Loucy (cell line): ENCODE data around the gene CCDC61.

Experiments
- CTCF ChIP-seq: fragments of 200-600 bp; sonication (generic); conservative IDR thresholded peaks from 2 replicates; pipeline ENCODE4 v1.5.1; 2014; ENCODE audit warnings: mild to moderate bottlenecking, antibody characterized with exemption, low read length
- EZH2phosphoT487 ChIP-seq: fragments of 200-600 bp; IDR thresholded peaks from 2 replicates; pipeline ENCODE4 v1.6.1; 2018; ENCODE audit warnings: antibody characterized with exemption, mild to moderate bottlenecking, moderate library complexity, borderline replicate concordance

- no peak for TF ChIP-seq CTCF
- no peak for TF ChIP-seq EZH2phosphoT487
Observed at GRCh38 chr19:45962021-45962420, 33.2 kb upstream of the CCDC61 start.
